ENCODE measurements around the gene C11orf54. TPM values are rescaled to one million over a fixed set of nuclear protein-coding genes. Genes with fewer than 3 reads are reported as not detected.

C11orf54 gene
- total RNA-seq, 1 donor from 2014 or later, result 19.7 TPM

DNA sequence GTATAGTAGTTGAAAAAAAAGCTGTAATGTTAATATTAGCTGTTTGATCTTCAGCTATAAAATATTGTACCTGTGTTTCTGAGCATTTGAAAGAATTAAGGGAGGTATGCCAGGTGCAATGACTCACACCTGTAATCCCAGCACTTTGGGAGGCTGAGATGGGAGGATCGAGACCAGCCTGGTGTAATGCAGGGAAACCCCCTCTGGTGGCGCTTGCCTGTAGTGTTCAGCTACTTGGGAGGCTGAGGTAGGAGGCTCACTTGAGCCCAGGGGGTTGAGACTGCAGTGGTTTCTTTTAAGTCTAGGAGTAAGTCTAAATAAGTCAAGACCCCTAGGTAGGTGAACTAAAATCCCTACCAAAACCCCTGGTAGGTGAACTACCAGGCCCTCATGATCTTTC, 37.2 kb upstream of the C11orf54 start:
- DNase-seq (ENCODE audit: low read depth) (no peak), FAIRE-seq (no peak)
- H3K36me3 ChIP-seq (ENCODE audit: control insufficient read depth, insufficient read depth, low read length), result peaks cover 3% of the 10 kb centered on the region
- H3K27me3 ChIP-seq (ENCODE audit: control insufficient read depth, insufficient read depth, low read length), result no peaks in the 10 kb centered on the region
- H3K4me3 ChIP-seq (ENCODE audit: low read depth, low read length), result no peak overlapping the region
- TF ChIP-seq, protein P1, sequence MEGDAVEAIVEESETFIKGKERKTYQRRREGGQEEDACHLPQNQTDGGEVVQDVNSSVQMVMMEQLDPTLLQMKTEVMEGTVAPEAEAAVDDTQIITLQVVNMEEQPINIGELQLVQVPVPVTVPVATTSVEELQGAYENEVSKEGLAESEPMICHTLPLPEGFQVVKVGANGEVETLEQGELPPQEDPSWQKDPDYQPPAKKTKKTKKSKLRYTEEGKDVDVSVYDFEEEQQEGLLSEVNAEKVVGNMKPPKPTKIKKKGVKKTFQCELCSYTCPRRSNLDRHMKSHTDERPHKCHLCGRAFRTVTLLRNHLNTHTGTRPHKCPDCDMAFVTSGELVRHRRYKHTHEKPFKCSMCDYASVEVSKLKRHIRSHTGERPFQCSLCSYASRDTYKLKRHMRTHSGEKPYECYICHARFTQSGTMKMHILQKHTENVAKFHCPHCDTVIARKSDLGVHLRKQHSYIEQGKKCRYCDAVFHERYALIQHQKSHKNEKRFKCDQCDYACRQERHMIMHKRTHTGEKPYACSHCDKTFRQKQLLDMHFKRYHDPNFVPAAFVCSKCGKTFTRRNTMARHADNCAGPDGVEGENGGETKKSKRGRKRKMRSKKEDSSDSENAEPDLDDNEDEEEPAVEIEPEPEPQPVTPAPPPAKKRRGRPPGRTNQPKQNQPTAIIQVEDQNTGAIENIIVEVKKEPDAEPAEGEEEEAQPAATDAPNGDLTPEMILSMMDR (IDR thresholded peaks at IDR 0.05; ENCODE audit: insufficient read depth, low read length, severe bottlenecking), result no peak

DNA sequence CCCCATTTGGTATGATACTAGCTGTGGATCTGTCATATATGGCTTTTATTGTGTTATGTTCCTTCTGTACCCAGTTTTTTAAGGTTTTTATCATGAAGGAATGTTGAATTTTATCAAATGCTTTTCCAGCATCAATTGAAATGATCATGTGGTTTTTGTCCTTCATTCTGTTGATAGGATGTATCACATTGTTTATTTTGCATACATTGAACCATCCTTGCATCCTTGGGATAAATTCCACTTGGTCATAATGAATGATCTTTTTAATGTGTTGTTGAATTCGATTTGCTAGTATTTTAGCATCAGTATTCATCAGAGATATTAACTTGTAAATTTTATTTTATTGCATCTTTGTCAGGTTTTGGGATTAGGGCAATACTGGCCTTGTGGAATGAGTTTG, 31.2 kb upstream of the C11orf54 start:
- FAIRE-seq, result no peak
- no peak for DNase-seq (ENCODE audit: low read depth)
- Histone ChIP-seq H3K27me3 (ENCODE audit: control insufficient read depth, insufficient read depth, low read length) (no peaks in the 10 kb centered on the region), H3K4me3 (ENCODE audit: low read depth, low read length) (no peak overlapping the region), H3K36me3 (ENCODE audit: control insufficient read depth, insufficient read depth, low read length) (peaks cover 2% of the 10 kb centered on the region)
- TF ChIP-seq, protein P1 (IDR thresholded peaks at IDR 0.05; ENCODE audit: insufficient read depth, low read length, severe bottlenecking), result no peak

DNA sequence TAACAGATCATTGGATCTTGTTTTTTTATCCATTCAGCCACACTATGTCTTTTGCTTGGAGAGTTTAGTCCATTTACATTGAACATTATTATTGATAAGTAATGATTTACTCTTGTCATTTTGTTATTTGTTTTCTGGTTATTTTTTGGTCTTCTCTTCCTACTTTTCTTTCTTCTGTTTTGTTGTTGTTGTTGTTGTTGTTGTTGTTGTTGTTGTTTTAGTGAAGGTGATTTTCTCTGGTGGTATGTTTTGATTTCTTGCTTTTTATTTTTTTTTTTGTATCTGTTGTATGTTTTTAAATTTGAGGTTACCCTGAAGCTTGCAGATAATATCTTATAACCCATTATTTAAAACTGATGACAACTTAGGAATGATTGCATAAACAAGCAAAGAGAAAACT, 28.8 kb upstream of the C11orf54 start:
- Histone ChIP-seq H3K36me3 (ENCODE audit: control insufficient read depth, insufficient read depth, low read length) (peaks cover 6% of the 10 kb centered on the region), H3K4me3 (ENCODE audit: low read depth, low read length) (no peak overlapping the region), H3K27me3 (ENCODE audit: control insufficient read depth, insufficient read depth, low read length) (no peaks in the 10 kb centered on the region)
- no peak for DNase-seq (ENCODE audit: low read depth)
- TF ChIP-seq, protein P1 (IDR thresholded peaks at IDR 0.05; ENCODE audit: insufficient read depth, low read length, severe bottlenecking), result no peak
- no peak for FAIRE-seq

DNA sequence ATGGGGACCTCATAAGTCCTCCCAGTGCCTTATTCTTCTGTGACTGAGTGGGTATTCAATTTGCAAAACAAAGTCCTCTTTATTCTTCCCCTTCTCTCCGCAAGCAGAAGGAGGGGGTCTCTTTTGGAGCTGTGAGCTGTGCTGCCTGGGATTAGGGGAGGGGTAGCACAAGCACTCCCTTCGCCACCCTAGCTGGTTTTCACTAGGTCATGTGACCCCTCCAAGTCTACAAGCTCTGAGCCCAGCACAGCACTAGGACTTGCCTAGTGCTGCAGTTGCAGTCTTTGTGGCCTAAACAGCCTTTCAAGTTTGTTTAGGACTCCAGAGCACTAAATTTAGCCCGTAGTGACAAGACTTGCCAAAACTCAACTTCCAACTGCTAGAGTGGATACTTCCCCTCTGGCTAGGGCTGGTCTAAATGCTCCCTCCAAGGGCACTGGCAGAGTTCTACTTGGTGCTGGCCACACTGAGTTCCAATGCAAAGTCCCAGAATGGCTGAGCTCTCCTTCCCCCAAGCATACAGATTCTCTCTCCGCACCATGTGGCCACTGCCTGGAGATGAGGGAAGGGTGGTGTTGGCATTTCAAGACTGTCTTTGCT, 25.6 kb upstream of the C11orf54 start:
- TF ChIP-seq, protein P1 (IDR thresholded peaks at IDR 0.05; ENCODE audit: insufficient read depth, low read length, severe bottlenecking), result no peak
- Histone ChIP-seq H3K27me3 (ENCODE audit: control insufficient read depth, insufficient read depth, low read length) (no peaks in the 10 kb centered on the region), H3K4me3 (ENCODE audit: low read depth, low read length) (no peak overlapping the region), H3K36me3 (ENCODE audit: control insufficient read depth, insufficient read depth, low read length) (peaks cover 6% of the 10 kb centered on the region)
- no peak for DNase-seq (ENCODE audit: low read depth)
- FAIRE-seq, result no peak

DNA sequence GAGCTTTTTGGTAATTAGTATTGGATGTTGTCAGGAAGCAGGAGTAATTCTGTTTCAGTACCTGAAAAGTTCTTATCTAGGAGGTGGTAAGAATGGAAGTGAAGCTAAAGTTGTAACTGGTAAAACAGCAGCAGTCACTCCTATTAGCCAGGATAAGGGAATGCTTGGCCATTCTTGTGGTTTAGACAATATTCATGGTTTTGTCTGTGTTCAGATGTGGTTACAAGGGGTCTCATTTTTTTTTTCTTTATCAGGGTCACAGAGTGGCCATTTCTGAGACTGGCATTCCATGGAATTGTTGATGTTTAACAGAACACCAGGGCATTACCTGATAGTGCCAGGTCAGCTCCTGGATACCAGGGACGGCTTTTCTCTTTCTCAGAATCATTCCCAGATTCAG, 24.0 kb upstream of the C11orf54 start:
- H3K4me3 ChIP-seq (ENCODE audit: low read depth, low read length), result no peak overlapping the region
- H3K27me3 ChIP-seq (ENCODE audit: control insufficient read depth, insufficient read depth, low read length), result no peaks in the 10 kb centered on the region
- H3K36me3 ChIP-seq (ENCODE audit: control insufficient read depth, insufficient read depth, low read length), result peaks cover 6% of the 10 kb centered on the region
- FAIRE-seq (no peak), DNase-seq (ENCODE audit: low read depth) (no peak)
- TF ChIP-seq, protein P1 (IDR thresholded peaks at IDR 0.05; ENCODE audit: insufficient read depth, low read length, severe bottlenecking), result no peak

DNA sequence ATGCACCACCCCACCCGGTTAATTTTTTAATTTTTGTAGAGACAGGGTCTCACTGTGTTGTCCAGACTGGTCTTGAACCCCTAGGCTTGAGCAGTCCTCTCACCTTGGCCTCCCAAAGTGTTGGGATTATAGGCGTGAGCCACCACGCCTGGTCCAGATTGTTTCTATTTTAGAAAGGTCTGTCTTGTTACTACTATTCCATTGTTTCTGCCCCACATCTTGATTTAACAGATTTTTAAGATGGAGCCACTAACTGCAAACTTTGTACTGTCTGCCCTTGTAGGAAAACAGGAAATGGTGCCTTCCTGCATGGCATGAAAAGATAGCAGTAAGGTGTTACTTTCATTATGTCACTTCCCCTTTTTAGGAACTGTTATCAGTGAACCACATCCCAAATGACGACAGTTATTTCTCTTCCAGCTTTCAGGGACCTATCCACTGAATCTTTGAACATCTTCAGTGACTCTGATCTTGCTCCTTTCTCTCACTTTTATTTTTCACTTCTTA, 23.4 kb upstream of the C11orf54 start:
- no peaks in the 10 kb centered on the region for H3K27me3 ChIP-seq (ENCODE audit: control insufficient read depth, insufficient read depth, low read length)
- no peak overlapping the region for H3K4me3 ChIP-seq (ENCODE audit: low read depth, low read length)
- TF ChIP-seq, protein P1 (IDR thresholded peaks at IDR 0.05; ENCODE audit: insufficient read depth, low read length, severe bottlenecking), result no peak
- peaks cover 6% of the 10 kb centered on the region for H3K36me3 ChIP-seq (ENCODE audit: control insufficient read depth, insufficient read depth, low read length)
- DNase-seq (ENCODE audit: low read depth) (no peak), FAIRE-seq (no peak)
